HepG2 (cell line): ENCODE data around the gene COL9A1. TPM values are rescaled to one million over a fixed set of nuclear protein-coding genes. Genes with fewer than 3 reads are reported as not detected.

Source experiments
- ATF7-NPFF ChIP-seq: sonication (generic); formaldehyde crosslinking; IDR thresholded peaks from 2 replicates; pipeline ENCODE4 v1.8.1; 2023; ENCODE audit warnings: mild to moderate bottlenecking, low read depth, missing genetic modification reagents, moderate library complexity
- ERF ChIP-seq: IDR thresholded peaks from 2 replicates; pipeline ENCODE4 v1.6.1; 2018; ENCODE audit warnings: missing biosample characterization, missing genetic modification reagents
- FOXP1 ChIP-seq, 2 experiments: fragments of 450-650 bp in 1 of 2; IDR thresholded peaks; 2 replicates each; pipeline ENCODE4 v1.6.1; 2017 to 2018; ENCODE audit warnings: antibody characterized with exemption in 1 of 2
- GATAD1 ChIP-seq: IDR thresholded peaks from 2 replicates; pipeline ENCODE4 v1.6.1; 2016; ENCODE audit warnings: missing genetic modification reagents, missing compliant biosample characterization
- IRF2 ChIP-seq: IDR thresholded peaks from 2 replicates; pipeline ENCODE4 v1.6.1; 2018; ENCODE audit warnings: missing genetic modification reagents, missing compliant biosample characterization
- KLF12 ChIP-seq: sonication (generic); formaldehyde crosslinking; IDR thresholded peaks from 2 replicates; pipeline ENCODE4 v1.4.0; 2020; ENCODE audit warnings: missing genetic modification reagents, borderline replicate concordance
- MTF2 ChIP-seq: sonication (generic); formaldehyde crosslinking; IDR thresholded peaks from 2 replicates; pipeline ENCODE4 v1.5.0; 2020; ENCODE audit warnings: missing genetic modification reagents, borderline replicate concordance
- POGZ ChIP-seq: sonication (generic); formaldehyde crosslinking; IDR thresholded peaks from 2 replicates; pipeline ENCODE4 v1.4.0; 2020; ENCODE audit warnings: mild to moderate bottlenecking, missing genetic modification reagents
- SALL1 ChIP-seq: sonication (generic); formaldehyde crosslinking; IDR thresholded peaks from 2 replicates; pipeline ENCODE4 v1.8.0; 2022; ENCODE audit warnings: mild to moderate bottlenecking, missing genetic modification reagents
- SNAI1 ChIP-seq: sonication (generic); formaldehyde crosslinking; IDR thresholded peaks from 2 replicates; pipeline ENCODE4 v1.5.0; 2020; ENCODE audit warnings: mild to moderate bottlenecking, missing genetic modification reagents, borderline replicate concordance
- ZBTB4 ChIP-seq: sonication (generic); formaldehyde crosslinking; IDR thresholded peaks from 2 replicates; pipeline ENCODE4 v1.4.0; 2020; ENCODE audit warnings: missing genetic modification reagents, mild to moderate bottlenecking, borderline replicate concordance
- ZIK1 ChIP-seq: sonication (generic); formaldehyde crosslinking; IDR thresholded peaks from 2 replicates; pipeline ENCODE4 v1.5.0; 2020; ENCODE audit warnings: mild to moderate bottlenecking, low read depth, missing genetic modification reagents, borderline replicate concordance
- ZNF124 ChIP-seq: sonication (generic); formaldehyde crosslinking; IDR thresholded peaks from 2 replicates; pipeline ENCODE4 v1.4.0; 2020; ENCODE audit warnings: missing genetic modification reagents
- ZNF232 ChIP-seq: sonication (generic); formaldehyde crosslinking; IDR thresholded peaks from 2 replicates; pipeline ENCODE4 v1.4.0; 2020; ENCODE audit warnings: missing genetic modification reagents, borderline replicate concordance
- ZNF264 ChIP-seq: sonication (generic); formaldehyde crosslinking; IDR thresholded peaks from 2 replicates; pipeline ENCODE4 v1.4.0; 2020; ENCODE audit warnings: missing genetic modification reagents
- ZNF543 ChIP-seq: sonication (generic); formaldehyde crosslinking; IDR thresholded peaks from 2 replicates; pipeline ENCODE4 v1.4.0; 2020; ENCODE audit warnings: mild to moderate bottlenecking, missing genetic modification reagents
- ZNF644 ChIP-seq: IDR thresholded peaks from 2 replicates; pipeline ENCODE4 v1.6.1; 2016; ENCODE audit warnings: low read depth
- polyA plus RNA-seq, 8 experiments: library from polyadenylated mRNA; depleted of rRNA in 3 of 8; stranded (reverse) in 7 of 8; unstranded in 1 of 8; fragments of >200 nt; fragmentation: Illumina TruSeq in 4 of 8; extraction: Trizol in 4 of 8; gene quantifications; 2 replicates each; pipeline versions ENCODE4 v1.2.1 to v1.2.3, GENCODE V29; 2011 to 2016; ENCODE audit warnings: low read depth in 4 of 8, missing spikeins in 1 of 8, mixed read lengths in 1 of 8; ENCODE audit not compliant: insufficient read depth in 1 of 8
- total RNA-seq, 5 experiments: library from RNA; depleted of rRNA; stranded (reverse); fragments of >200 nt; fragmentation: Illumina TruSeq; extraction: Trizol; gene quantifications; 2 replicates each; pipeline ENCODE4 v1.2.3, GENCODE V29; 2016; ENCODE audit warnings: low read depth in 1 of 5
- TF ChIP-seq, protein P1 (sequence below): sonication (generic); formaldehyde crosslinking; IDR thresholded peaks from 2 replicates; pipeline ENCODE4 v1.4.0; 2020; ENCODE audit warnings: missing genetic modification reagents

COL9A1 gene
- total and polyA plus RNA-seq, 2 of the 13 experiments (the other 11 are each of a cell fraction or from before 2014, with no cell fraction given), result 0.08 TPM; not detected in 1

GRCh38 chr6:70241991-70242420, 60.9 kb downstream of the COL9A1 start (continued):
- TF ChIP-seq ZIK1 (CRISPR knock-in tag) (no peak), ERF (CRISPR knock-in tag) (peak; percentile 28; the same call in 1 of the 2 replicates), POGZ (CRISPR knock-in tag) (peak; percentile 82), KLF12 (CRISPR knock-in tag) (no peak), SNAI1 (CRISPR knock-in tag) (no peak), IRF2 (CRISPR knock-in tag) (0 out of 2 replicates have a peak, but pooled peaks have one; percentile 19), MTF2 (CRISPR knock-in tag) (no peak), SALL1 (CRISPR knock-in tag) (peak; percentile 35; the same call in 1 of the 2 replicates), ZNF232 (no peak; the same call in 1 of the 2 replicates), ZNF644 (CRISPR knock-in tag) (peak; percentile 94), ATF7-NPFF (CRISPR knock-in tag) (no peak), GATAD1 (CRISPR knock-in tag) (0 out of 2 replicates have a peak, but pooled peaks have one; percentile 20), ZBTB4 (CRISPR knock-in tag) (no peak), ZNF124 (0 out of 2 replicates have a peak, but pooled peaks have one; percentile 22), ZNF543 (CRISPR knock-in tag) (no peak), FOXP1 (IDR thresholded peaks at IDR 0.05) (no peak), FOXP1 (CRISPR knock-in tag; IDR thresholded peaks at IDR 0.05) (peak; percentile 44; the same call in 1 of the 2 replicates), ZNF264 (CRISPR knock-in tag) (0 out of 2 replicates have a peak, but pooled peaks have one; percentile 22)
- TF ChIP-seq, protein P1, sequence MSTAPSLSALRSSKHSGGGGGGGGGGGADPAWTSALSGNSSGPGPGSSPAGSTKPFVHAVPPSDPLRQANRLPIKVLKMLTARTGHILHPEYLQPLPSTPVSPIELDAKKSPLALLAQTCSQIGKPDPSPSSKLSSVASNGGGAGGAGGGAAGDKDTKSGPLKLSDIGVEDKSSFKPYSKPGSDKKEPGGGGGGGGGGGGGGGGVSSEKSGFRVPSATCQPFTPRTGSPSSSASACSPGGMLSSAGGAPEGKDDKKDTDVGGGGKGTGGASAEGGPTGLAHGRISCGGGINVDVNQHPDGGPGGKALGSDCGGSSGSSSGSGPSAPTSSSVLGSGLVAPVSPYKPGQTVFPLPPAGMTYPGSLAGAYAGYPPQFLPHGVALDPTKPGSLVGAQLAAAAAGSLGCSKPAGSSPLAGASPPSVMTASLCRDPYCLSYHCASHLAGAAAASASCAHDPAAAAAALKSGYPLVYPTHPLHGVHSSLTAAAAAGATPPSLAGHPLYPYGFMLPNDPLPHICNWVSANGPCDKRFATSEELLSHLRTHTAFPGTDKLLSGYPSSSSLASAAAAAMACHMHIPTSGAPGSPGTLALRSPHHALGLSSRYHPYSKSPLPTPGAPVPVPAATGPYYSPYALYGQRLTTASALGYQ (CRISPR knock-in tag), result 0 out of 2 replicates have a peak, but pooled peaks have one; percentile 32
